Activated naive CD4-positive, alpha-beta T cell (primary cell): ENCODE data around the gene FGD4.
"Not testable (repeated sequence)": the region's sequence is repeated elsewhere in the genome, so short reads cannot be mapped to it uniquely, and the experiment has no call there.

Experiments
- DNase-seq, 4 experiments: peaks; one replicate each; lab custom pipeline; 2025; lab: John Stamatoyannopoulos, UW

Gene FGD4

GRCh38 chr12:32519047-32519446, 119.7 kb downstream of the FGD4 start:
- no peak for DNase-seq

DNA sequence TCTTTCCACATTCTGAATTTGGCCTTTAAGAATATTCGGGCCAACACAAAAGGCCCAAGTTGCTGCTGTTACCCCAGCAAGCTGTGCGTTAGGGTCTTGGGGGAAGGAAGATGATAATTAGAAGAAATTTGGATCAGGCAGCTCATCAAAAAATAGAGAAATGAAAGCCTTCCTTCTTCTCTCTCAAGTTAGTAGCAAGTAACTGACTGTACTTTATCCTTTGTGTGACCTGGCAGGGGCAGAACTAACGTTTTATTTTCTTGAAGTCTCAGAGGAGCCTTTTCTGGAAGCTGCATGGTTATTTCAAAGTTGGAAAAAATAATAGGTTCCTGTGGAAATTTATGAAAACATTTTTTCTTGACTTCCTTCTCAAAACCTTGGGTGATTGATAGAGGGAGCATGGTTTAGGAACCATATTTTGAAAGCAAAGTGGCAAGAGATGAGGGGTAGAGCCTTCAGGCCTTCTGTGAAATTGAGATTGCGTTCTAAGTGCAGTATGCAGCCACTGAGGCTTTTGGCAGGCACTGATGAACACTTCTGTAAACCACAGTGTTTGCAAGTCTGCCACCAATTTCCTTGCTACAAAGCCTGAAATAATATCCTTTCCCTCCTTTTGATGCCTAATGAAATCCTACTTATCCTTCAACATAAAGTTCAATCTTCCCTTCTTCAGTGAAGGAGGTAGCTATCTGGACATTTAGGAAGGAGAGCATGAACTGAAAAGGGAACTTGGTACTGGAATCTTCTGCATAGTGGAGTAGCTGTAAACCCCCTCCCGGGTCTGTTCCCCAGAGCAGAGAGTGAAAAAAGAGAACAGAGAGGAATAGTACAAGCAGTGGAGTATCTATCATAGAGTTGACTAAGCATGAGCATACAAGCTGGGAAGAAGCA, 123.2 kb downstream of the FGD4 start:
- no peak for DNase-seq

GRCh38 chr12:32525802-32526201, 126.4 kb downstream of the FGD4 start:
- not testable (repeated sequence) for DNase-seq

- DNase-seq, result not testable (repeated sequence)
Observed at GRCh38 chr12:32526343-32526742, 127.0 kb downstream of the FGD4 start.

DNA sequence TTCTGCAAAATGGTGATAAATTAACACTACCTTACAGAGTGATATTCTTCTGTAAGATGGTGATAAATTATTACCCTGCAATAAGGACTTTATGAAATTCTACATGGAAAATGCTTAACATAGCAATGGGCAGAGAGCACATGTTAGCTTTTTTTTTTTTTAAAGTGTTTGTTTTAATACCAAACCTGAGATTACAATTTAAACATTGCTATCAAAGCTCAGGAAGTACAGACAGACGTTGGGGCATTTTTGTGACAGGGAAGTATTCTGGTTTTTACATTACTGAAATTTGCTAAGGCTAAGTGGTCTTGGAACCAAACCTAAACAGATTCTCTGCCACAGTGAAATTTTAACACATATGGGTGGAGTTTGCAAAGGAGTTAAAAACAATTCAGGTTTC, 133.1 kb downstream of the FGD4 start:
- no peak for DNase-seq

DNA sequence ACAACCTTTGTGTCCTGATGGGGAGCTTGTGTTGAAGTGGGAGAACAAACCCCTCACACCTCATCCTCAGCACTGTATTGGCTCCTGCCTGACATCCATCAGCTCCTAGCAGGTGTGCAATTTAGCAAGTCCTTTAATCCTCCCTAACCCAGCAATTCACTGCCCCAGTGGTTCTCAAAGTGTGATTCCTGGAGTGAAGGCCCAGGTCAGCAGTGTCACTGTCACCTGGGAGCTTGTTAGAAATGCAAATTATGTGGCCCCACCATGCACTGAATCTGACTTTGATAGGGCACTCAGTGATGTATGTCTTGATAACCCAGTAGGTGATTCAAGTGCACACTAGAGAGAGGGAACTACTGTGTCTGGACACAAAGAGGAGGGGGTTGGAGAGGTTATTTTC, 133.6 kb downstream of the FGD4 start:
- DNase-seq, result no peak

DNA sequence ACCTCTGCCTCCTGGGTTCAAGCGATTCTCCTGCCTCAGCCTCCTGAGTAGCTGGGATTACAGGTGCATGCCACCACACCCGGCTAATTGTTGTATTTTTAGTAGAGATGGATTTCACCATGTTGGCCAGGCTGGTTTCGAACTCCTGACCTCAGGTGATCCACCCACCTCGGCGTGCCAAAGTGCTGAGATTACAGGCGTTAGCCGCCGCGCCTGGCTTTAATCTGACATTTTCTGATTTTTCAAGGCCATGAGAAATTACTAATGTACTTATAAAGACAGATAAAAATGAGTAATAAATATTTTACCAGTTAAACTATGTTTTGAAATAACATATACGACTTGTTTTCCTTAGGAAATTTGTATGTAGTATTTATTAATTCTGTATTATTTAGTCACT, 134.1 kb downstream of the FGD4 start:
- DNase-seq, result not testable (repeated sequence)

GRCh38 chr12:32533971-32534590, 134.7 kb downstream of the FGD4 start:
- no peak for DNase-seq

- no peak for DNase-seq
Observed at GRCh38 chr12:32534698-32535097, 135.3 kb downstream of the FGD4 start.

- DNase-seq, result peak in 1 of 4 experiments; percentile 0
Observed at GRCh38 chr12:32535288-32535999, 136.1 kb downstream of the FGD4 start.

DNA sequence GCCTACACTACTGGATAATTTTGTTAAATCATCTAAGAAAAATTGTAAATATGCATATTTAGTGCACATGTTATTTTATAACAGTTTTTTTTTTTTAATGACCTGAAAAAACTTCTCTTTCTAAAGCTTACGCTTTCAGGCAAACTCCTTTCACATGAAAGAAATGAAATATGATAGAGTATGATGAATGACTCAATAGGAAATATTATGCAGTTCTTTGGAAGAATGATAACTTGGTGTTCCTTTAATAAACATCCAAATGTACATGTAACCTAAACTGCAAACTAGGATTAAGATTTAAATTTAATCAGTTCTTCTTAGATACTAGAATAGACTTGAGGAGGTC, 136.6 kb downstream of the FGD4 start:
- no peak for DNase-seq

DNA sequence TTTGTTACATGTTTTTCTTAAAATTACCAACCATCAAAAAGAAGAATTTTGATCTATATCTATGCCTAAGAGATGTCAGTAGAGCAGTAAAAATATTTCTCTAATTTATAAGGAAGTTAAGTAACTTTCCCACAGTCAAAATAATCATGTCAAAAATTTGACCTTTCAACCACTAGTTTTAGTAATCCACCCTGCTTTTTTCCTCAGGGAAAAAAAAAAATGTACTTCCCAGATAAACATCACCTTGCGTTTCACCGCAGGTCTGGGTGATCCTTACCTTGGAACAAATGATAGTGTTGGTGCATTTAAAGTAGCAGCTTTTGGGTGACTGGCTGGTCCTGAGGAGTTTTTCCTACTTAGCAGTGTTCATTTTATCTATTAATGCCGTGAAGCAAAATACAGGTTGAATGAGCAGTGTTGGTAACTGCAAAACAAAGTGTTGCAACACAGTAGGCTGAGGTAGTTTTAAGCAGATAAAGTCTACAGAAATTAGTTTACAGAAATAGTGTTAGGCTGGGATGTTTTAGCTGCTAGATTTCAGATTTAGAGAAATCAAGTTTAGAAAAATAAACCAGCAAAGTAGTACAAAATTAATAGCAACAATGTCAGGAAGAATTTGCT, 142.5 kb downstream of the FGD4 start:
- DNase-seq, result no peak

DNA sequence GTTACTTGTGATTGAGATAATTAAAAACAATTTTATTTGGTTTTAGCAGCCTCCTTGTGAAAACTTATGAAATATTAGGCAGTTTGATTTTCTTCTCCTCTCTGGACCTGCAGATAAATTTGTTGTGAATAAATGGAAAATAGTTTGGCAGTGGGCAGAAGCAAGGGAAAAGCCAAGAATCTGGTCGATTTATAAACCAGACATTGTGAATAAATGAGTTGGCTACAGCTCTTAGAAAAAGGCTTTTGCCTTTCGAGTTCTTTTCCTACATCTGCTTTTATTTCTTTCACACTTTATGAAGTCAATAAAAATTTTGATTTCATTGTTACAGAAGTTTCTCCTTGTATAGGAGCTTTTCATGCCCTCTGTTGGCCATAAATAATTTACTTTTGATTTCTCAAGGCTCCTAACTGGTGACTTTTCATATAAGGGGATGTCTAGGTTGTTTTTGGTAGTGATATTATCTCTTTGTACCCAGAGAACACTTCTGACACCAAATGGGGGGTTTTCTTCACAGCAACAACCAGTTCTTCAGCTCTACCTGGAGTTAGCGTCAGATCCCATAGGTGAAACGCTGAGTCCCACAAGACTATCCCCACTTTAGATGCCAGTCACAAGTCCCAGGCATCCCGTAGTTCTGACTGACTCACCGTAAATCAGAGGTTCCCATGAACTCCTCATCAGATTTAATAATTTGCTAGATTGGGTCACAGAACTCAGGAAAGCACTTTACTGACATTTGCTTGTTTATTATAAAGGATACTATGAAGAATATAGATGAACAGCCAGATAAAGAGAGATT, 143.3 kb downstream of the FGD4 start:
- no peak for DNase-seq

DNA sequence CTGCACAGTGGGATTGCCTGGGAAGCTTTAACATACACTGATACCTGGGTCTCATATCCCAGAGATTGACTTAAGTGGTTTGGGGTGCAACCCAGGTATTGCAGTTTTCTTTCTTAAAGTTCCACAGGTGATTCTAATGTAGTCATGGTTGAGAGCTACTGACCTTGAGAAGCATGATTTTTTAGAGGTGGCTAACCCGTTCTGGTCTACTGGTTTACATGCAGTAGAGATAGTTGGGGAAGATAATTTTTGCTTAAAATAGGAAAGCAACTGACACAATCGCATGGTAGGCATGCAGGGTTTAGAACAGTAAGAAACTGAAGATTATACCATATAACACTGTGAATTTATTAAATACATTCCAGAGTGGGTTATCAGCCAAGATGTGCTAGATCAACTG, 145.5 kb downstream of the FGD4 start:
- no peak for DNase-seq

- DNase-seq, result no peak
Observed at GRCh38 chr12:32545413-32545980, 146.1 kb downstream of the FGD4 start.

DNA sequence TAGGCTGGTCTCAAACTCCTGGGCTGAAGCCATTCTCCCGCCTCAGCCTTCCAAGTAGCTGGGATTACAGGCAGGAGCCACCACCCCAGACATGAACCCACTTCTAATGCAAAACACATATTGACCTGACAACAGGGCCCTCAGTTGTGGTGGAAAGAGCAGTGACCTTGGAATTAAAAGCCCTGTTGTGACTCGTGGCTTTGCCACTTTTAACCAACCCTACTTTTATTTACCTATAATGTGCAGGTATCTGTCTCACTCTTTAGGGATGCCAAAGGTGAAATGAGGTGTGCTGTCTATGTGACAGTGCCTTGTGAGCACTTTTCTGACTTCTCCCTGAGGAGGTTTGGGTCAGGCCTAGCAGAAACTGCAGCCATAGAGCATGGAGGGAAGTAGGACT, 146.9 kb downstream of the FGD4 start:
- DNase-seq, result no peak

DNA sequence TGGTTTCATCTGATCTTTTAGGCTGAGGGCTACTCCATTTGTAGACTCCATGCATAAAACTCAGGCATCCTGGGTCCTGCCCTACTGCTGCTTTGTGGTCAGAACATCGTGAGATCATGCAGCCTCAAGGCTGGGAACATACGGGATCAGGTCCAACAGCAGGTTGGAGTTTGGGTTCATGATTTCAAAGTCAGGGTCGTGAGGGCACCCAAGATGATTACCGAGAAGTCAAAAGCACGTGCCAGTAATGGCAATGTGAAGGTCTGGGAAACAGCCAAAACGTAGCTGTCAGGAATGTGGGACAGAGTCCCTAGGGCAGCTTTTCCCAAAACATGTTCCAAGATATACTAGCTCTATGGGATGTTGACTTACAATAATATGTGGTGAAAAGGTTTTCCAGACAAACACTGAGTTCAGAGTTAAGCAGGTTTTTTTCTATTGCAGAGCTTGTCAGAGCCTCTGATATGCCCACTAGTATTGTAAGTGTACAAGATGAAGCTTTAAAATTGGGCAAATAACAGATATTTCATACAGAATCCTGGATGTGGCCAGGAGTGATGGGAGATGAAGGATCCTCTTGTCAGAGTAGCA, 149.4 kb downstream of the FGD4 start:
- DNase-seq, result no peak

DNA sequence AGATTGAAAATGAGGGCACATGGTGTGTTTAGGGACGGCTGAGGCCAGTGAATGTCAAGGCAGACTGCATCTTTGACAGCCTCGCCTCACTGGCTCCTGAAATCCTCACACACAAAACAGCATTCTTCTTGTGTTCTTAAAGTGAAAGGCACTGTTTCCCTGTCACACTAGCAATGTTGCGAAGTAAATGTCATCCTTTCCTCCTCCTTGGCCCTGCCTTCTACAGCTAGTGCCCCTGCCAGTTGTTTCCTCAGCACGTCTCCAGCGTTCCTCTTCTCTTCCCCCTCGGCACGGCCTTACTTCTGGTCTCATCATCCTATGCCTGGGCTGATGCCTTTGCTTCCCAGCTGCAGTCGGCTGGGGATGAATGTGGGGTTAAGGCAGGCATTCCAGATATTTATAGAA, 150.3 kb downstream of the FGD4 start:
- no peak for DNase-seq

GRCh38 chr12:32551058-32551457, 151.7 kb downstream of the FGD4 start:
- DNase-seq, result no peak

DNA sequence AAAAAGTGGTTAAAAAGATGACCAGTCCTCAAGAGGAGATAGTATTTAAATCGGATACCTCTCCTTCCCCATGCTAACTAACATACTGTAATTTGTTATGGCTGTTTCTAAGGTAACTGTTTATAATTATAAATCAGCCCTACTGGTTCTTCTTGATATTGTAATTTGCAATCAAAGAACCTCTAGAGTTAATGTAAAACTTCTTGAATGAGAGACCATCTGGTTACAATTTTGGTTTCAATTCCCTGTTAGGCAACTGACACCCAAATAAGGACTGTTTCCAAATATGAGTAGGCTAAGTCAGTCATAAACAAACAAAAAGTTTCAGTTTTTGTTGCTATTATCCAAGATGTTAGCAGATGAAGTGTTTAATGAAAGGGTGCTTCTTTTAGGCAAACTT, 159.5 kb downstream of the FGD4 start:
- no peak for DNase-seq

GRCh38 chr12:32559434-32559833, 160.1 kb downstream of the FGD4 start:
- DNase-seq, result no peak
